Kidney tubule cell (primary cell): ENCODE results near the gene GAK.
A peak's percentile ranks its signal among the peaks of the same experiment; 100 is the strongest.

Source experiments
- DNase-seq: peaks from one replicate; pipeline ENCODE4 v3.0.0-alpha.2; 2018; ENCODE audit warnings: low spot score

GAK gene

DNA sequence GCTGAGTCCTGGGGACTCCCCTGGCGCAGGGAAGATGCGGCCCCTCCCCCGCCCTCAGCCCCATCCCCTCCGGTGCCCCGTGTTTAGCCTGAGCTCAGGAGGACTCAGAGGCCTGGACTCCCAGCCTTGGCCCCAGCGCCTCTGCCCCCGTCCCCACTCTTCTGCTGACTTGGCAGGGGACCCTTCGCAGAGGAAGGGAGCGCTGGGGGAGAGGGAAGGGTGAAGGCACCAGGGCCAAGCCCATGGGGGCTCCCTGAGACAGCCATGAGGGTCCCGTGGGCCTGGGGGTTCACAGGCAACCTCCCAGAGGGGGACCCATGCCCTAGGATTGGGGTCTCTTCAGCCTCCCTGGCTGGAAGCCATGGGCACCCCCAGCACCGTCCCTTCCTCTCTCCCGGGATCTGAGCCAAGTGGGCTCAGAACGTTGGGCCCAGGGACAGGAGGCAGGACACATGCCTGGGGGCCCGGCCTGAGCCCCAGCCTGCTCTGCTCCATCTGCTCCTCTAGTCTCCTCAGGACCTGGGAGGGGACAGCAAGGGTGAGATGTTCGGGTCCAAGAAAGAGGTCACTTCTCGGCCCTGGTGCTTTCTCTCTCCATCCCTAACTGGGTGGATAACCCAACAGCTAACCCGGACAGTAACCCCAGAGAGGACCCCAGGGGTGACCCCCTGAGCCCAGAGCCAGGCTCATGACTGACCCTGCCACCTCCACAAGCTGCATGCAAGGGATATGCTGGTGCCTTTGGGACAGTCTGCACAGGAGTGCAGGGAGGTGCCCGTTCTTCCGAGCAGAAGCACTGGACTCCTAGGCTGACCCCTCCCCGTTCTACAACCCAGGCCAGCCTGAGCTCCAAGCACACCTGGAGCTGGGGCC lies 104.7 kb downstream of the GAK start:
- DNase-seq = no peak

DNA sequence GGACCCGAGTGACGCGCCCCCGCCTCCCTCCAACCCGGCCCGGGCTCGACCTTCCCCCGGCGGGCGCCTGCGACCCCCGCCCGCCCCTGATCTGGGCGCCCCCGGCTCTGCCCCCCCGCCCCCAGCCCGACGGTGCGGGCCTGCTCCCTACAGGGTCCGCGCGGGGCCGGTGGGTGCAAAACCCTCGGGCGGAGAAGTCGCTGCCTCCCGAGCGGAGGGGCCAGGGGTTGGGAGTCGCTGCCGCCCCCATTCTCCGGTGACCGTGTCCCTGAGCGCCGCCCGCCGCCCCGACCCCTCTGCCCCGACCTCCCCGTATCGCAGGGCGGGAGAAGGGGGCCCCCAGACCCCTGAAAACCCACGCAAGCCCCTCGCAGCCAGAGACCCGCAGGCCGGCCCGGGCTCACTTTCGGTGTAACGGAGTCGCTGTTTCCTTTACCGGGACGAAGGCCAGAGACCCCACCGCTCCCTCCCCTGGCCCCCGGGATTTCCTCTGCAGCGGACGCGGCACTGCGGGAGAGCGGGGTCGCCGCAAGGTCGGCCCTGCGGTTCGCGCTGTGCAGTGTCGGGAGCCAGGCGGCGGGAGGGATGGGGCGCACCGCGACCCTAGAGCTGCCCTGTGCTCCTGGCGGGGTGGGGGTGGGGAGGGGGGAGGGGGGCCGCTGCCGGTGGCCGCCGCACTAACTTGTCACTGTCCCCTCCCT lies 105.5 kb downstream of the GAK start:
- DNase-seq = no peak

DNA sequence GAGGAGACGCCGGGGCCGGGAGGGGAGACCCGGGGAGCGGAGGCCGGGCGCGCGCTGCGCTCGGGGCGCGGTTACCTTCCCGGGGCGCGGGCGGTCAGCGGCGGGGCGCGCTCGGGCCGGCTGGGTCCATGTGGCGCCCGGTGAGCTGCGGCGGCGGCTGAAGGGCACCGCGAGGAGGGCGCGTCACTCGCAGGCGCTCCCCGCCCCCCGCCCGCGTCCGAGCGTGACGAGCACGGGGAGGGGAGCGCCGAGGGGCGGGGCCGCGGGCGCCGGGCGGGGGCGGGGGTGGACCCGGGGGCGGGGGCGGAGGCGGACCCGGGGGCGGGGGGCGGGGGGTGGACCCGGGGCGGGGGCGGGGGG lies 106.2 kb downstream of the GAK start, which contains the start of gene CPLX1:
Gene CPLX1, minus strand, starts transcription at position 159 of the 360 bp plus-strand sequence. CDS start 1,607 bp downstream, outside the sequence.
- peak; percentile 36 for DNase-seq

DNA sequence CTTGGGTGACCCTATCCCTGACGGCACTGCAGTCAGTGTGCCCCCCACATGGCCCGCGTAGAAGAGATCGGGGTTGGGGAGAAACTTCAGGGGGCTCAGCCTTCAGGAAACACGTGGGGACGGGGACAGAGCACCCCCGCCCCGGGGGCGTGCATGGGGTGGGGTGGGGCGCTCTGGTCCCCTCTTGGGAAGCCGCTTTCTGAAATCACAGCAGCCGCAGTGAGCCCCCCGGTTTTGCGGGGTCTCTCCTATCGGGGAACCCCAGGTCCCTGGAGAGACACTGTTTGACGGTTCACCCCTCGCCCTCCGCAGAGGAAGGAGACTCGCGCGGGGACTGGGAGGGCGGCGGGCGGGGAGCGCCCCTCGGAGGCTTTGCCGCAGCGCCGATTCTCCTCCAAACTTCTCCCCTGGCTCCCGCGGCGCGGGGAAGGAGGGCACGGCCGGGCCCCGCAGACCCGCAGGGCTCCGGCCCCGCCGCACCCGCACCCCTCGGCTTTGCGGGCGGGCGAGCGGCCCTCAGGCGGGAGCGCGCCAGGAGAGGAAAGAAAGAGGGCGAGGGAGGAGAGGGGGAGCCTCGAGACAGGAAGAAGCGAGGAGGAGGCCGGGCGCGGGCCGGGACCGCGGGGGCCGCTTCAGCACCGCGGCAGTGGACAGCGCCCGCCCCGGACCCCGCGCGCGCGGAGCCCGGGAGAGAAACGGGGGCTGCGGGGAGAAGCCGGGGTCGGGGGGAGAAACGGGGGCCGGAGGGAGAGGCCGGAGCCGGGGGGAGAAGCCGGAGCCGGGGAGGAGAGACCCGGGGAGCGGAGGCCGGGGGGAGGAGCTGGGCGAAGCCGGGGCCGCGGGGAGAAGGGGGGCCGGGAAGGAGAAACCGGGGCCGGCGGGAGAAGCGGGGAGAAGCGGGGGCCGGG lies 106.8 kb downstream of the GAK start:
- DNase-seq = no peak

DNA sequence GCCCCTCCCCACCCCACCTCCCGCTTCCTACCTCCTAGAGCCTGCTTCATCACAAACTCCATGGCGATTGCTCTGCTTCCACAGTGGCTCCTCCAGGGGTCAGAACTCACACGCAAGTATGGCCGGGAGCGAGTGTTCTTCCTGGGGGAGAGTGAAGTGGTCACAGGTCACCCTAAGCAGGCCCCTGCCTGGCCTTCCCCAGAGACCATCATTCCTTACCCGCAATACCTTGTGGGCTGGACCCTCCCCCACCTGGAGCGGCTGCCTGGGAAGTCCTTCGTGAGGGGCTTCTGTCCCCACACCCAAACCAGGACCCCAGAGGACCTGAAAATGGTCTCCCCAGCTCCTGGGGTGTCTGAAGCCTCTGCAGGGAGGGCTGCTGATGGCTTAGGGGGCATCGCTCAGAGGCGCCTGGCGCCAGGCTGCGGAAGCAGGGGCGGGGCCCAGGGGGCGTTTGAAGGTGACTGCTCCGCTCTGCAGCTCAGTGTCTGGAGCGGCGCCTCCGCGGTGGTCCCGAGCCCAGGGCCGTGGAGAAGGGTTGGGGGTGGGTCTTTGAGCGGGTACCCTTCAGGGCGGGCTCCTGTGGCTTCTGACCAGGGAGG lies 107.6 kb downstream of the GAK start:
- DNase-seq = no peak

DNA sequence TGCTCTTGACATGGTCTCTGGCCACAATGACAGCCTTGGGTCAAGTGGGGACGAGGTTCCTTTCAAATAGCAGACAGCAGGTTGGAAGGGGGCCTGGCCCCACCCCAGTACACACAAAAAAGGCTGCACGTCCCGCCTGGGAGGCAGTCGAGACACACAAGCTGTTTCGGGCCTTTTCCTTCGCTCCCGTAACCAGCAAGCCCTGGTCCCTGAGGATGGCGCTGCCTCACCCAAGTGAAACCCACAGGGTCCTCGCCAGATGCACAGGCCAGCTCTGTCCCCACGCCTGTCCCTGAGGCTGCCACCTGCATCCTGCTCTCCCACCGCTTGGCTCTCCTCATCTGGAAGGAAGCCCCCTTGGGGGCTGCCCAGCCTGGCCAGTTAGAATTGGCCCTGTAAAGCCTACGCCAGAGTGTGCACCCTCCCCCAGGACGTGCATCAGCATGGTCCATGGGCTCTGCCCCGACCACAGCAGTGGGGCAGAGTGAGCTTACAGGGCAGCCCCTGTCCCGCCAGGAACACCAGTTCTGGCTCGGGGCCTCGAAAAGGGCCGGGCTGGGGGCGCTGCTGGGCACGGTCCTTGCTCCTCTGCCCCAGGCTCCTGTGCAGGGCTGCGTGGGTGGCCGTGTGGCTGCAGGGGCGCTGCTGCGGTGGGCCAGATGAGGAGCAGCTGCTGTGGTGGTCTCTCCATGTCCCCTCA lies 108.2 kb downstream of the GAK start:
- no peak for DNase-seq

DNA sequence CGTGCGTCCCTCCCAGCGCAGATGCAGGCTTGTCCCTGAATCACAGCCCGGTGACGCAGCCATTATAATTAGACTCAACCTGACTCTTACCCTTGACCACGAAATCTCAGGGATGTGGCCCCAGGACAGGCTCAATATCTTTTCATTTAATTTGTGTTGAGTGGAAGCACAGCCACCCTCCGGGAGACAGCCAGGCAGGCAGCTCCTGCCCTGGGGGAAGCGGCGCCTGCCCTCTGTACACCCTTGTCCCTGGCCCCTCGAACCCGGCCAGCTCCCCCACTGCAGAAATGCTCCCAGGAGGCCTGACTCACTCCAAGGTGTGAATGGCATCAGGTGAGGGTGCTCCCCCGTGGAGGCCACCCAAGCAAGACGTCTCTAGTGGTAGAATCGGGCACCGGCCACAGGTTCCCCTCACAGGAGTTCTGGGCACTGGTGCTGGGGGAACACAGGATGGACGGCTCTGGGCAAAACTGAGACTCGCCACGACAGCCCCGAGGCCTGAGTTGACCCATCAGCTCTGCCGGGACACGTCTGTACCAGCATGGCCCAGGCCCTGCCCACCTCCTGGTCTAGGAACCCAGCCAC lies 108.8 kb downstream of the GAK start:
- no peak for DNase-seq

DNA sequence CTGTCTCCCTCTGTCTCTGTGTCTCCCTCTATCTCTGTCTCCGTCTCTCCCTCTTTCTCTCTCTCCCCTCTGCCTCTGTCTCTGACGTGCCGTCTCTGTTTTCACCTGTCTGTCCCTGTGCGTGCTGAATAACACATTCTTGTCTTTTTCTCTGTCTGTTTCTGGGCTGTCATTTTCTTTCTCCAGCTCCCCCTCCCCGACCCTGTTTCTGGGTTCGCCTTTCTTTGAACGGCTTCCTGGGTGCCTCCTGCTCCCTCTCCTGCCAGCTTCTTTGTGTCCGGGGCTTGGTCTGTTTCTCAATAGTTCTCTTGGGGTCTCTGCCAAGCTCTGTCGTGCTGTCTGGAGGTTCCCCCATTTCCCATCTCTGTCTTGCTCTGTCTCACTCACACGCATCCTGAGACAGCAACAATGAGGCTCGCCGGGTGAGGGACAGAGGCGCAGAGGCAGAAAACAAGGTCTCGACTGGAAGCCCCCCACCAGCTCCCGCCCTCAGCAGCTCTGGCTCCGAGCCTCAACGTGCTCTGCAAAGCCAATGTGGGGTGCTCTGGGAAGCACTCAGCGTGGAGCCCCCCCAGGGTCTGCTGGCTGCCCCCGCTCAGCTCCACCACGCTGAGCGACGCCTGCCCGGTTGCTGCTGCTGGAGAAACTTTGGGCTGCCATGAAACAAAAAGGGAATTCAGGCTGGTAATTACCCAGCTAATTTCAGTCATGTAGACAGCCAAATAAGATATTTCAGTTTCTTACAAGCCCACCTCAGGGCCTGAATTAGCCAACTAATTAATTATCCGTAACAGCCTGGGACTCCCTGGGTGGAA lies 109.5 kb downstream of the GAK start:
- no peak for DNase-seq

DNA sequence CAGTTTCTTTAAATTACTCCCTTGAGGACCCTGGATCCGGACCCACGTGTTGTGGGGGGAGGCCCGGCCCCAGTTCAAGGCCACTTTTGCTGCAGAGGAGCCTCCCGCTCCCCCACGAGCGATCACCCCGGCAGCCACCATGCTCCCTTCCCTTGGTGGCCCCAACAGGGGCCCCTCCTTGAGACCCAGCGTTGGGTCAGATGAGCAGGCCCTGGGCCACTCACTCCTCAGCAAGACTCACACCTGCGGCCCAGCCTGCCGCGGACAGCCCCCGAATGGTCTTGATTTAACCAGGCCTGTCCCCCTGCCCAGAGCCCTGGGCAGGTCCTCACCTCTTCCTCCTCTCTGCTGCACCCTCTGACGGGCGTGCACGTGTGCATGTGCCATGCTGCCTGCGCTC lies 110.5 kb downstream of the GAK start:
- DNase-seq = no peak

DNA sequence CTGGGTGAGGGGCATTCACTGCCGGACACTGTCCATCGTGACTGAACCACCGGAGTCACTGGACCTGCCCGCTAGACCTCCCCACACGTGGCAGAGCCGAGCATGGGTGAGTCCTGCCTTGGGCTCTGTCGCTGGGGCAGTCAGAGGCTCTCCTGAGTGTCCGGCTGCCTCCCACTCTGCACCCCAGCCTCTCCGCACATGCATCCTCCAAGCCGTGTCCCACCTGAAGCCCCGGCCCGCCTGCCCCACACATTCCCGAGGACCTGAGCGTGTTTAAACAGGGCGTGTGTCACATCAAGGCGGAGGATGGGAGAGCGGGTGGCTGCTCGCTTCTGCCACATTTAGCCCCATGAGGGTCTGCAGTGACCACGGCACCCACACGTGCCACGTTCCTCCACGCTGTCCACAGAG lies 110.9 kb downstream of the GAK start:
- no peak for DNase-seq

DNA sequence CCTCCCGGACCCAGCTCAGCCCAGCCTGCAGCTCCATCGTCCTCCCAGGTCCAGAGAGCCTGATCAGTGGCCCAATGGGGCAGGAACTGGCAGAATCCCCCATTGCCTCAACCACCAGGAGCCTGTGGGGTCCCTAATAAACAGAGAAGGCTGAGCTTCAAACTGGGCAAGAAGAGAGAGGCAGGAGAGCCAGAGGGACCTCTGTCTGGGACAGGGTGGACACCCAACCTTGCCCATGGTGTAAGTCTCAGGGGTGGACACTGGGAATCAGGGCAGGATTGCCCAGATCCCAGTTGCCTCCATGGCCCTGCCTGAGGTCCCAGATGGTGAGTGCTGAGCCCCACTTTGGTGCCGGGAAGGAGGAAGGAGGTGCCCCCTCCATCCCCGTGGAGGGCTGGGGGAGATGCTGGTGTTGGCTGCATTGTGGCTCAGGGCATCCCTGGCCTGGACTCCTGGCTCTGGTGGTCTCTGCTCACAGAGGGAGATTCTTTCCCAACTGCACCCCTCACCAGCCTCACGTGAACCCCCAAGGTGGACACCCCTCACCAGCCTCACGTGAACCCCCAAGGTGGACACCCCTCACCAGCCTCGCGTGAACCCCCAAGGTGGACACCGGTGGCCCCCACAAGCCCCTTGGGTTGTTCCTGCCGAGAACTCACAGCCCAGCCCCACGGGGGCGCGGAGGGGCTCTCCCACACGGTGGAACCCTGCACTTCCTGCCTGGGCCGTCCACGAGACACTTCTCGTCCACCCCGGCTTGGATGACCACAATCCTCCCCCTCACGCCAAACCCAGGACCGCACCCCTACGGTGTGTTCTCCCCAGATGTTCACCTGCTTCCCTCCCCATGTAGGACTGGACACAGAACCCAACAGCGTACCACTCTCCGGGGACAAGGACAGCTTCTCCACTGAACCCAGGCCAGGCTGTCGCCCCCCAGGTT lies 111.6 kb downstream of the GAK start:
- DNase-seq = no peak

DNA sequence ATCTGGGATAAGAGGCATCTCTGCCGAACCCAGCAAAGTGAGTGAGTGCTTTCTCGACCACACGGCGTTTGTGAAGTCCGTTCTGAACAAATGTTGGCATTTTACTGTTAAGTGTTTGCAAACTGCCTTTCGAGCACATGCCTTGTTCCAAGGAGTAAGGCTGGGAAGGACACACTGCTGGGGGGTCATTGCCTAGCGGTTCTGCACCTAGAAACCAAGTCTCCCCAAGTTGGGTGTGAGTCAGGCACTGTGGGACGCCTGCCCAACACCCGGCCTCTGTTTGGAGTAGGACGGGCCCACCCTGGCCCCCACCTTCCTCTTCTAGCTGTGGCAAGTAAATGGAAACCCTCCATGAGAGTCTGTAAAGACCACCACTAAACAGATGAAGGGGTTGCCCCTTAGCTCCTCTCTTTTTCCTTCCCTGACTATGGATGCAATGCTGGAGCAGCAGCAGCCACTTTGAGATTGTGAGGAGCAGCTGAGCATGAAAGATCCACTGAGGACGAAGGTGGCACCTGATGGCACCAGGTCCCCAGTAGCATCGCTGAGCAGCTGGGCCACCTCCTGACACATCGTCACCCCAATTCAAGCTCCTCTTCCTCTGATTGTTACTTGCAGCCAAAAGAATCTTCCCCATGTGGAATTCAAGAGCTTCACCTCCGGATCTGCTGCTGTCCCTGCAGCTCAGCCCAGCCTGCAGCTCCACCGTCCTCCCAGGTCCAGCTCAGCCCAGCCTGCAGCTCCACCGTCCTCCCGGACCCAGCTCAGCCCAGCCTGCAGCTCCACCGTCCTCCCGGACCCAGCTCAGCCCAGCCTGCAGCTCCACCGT lies 112.5 kb downstream of the GAK start:
- DNase-seq = no peak

DNA sequence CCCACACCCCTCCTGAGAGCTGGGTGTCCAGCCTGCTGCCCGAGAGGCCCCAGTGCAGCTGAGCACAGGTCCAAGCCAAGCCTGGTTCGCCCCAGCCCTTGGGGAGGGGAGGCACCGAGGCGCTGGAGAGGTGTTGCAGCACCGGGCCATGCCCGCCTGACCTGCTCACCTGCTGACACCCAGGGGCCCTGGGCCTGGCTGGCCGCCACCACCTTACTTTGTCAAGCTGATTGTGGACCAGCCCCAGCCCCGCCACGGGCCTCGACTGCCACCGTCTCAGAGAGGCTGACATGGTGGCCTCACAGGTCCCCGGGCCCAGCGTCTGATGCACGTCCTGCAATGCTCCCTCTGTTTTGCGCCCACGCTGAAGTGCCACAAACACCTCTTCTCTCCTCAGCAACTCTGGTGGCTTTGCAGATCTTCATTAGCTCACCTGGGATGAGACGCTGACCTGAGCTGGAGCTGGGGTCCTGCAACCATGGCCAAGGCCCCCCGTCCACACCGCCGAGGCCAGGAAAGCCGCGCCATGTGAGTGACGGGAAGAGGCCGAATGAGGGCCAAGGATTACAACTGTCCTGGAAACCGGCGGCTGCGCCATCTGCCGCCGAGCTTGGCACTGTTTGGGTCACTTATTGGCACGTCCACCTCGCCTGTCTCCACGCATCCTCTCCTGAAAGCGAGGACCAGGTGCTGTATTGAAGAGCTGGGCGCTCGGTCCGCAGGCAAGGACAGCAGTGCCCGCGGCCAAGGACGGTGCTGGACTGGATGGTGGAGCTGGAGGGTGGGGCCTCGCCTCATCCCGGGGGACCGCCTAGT lies 113.8 kb downstream of the GAK start:
- no peak for DNase-seq

DNA sequence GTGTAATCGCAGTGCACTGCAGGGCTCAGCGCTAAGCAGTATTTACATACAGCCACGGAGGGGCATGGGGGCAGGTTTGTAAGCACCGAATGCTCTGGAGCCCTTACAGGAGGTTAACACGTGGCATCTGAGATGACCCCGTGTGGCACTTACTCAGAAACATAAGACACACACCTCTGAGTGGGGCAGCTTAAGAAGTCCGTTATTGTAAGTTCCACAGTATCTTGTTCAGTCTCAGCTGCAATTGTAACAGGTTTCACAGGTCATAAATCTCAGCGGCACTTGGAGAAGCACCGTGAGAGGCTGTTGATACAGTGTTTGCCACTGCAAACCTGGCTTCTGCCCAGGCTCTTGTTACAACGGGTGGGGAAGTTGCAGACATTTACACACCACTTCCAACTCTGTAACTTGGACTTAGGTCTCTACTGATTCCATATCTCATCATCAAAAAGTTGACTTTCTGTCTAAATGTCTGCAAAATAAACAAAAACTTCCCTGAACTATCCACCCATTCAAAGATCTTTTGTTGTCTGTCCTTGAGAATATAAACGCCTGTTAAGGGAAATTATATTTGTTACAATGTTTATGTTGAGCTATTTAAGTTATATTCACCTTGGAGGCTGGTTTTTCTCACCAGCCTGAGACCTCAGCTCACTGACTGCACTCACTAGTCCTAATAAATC lies 116.5 kb downstream of the GAK start:
- DNase-seq = peak; percentile 47

DNA sequence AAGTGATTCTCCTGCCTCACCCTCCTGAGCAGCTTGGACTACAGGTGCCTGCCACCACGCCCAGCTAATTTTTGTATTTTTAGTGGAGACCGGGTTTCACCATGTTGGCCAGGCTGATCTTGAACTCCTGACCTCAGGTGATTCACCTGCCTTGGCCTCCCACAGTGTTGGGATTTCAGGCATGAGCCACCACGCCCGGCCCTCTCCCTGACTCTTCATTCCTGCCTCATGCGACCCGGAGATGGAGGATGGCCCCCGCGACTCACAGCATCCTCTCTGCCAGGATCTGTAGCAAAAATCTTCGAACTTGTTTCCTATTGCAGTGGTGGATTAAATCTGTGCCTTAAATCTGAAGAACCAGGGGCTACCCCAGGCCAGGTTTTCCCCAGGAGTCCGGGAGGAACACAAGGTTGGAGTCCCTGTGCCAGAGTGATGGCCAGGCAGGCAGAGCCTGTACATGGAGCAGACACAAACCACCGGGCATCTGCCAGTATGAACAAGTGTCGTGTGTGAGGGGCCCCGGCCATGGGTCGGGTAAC lies 117.7 kb downstream of the GAK start:
- DNase-seq = peak; percentile 53

DNA sequence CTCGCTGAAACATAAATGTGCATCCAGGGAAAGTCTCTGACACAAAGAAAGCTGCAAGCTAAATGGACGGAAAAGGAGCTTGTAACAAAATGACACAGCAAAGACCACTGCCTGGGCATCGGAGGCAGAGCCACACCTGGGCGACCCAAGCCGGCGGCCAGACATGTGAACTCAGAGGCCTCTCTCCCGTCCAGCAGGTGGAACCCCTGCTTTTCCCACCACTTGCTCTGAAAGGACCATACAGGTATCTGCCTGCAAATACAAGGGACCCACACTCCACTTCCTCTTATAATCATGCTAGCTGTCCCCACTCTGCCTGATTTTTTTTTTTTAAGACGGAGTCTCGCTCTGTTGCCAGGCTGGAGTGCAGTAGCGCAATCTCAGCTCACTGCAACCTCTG lies 118.2 kb downstream of the GAK start:
- DNase-seq = peak; percentile 14
